ENCODE measurements around the gene PHF21A. TPM values are rescaled to one million over a fixed set of nuclear protein-coding genes. Genes with fewer than 3 reads are reported as not detected.
A peak's percentile ranks its signal among the peaks of the same experiment; 100 is the strongest.

Gene PHF21A
- total and polyA plus RNA-seq, 4 donors: 3.6 to 8.5 (median 6.2) TPM

- Histone ChIP-seq H3K9ac (ENCODE audit: low read depth in 1 of 2, low read length in 2 of 2) (no peak overlapping the region), H3K27ac (ENCODE audit: low read depth in 1 of 2, low read length in 2 of 2) (no peak overlapping the region), H3K27me3 (ENCODE audit: control insufficient read depth in 4 of 4, insufficient read depth in 4 of 4, low read length in 3 of 4) (no peaks in the 10 kb centered on the region), H3K4me1 (ENCODE audit: control insufficient read depth in 4 of 4, insufficient read depth in 4 of 4, low read length in 3 of 4) (peaks cover 10 to 23% (median 20%) of the 10 kb centered on the region in 4 donors), H3K36me3 (ENCODE audit: control insufficient read depth in 4 of 4, insufficient read depth in 3 of 4, low read depth in 1 of 4, low read length in 3 of 4) (peaks cover 0 to 5% (median 3%) of the 10 kb centered on the region in 4 donors), H3K4me3 (ENCODE audit: low read depth in 1 of 3, low read length in 3 of 3) (no peak overlapping the region), H3K9me3 (ENCODE audit: control insufficient read depth in 4 of 4, low read length in 3 of 4) (no peaks in the 10 kb centered on the region)
- 80% methylated on average over 14 of the region's 14 CpGs for WGBS
- TF ChIP-seq EGR1 (IDR thresholded peaks at IDR 0.05; ENCODE audit: low read depth in 2 of 2) (no peak), RAD21 (IDR thresholded peaks at IDR 0.05) (no peak), GABPA (IDR thresholded peaks at IDR 0.05 in 1 of 2, conservative IDR thresholded peaks at IDR 0.05 in 1 of 2) (no peak), NR2F2 (IDR thresholded peaks at IDR 0.05) (no peak), TAF1 (conservative IDR thresholded peaks at IDR 0.05) (no peak), FOXA1 (IDR thresholded peaks at IDR 0.05) (no peak), HNF4G (IDR thresholded peaks at IDR 0.05) (no peak), ZBTB33 (IDR thresholded peaks at IDR 0.05) (no peak), JUND (IDR thresholded peaks at IDR 0.05) (no peak), RXRA (IDR thresholded peaks at IDR 0.05) (no peak), CTCF (IDR thresholded peaks at IDR 0.05; ENCODE audit: low read depth, low read length, missing input control) (no peak), YY1 (IDR thresholded peaks at IDR 0.05) (no peak), ATF3 (IDR thresholded peaks at IDR 0.05) (no peak), FOXA2 (IDR thresholded peaks at IDR 0.05) (no peak)
- DNase-seq (ENCODE audit: low spot score): peak; percentile 33
Observed at GRCh38 chr11:45930031-45930794, 191.0 kb downstream of the PHF21A start.

GRCh38 chr11:45929486-45930030, 191.7 kb downstream of the PHF21A start:
- WGBS: 81% methylated on average over 10 of the region's 10 CpGs
- TF ChIP-seq GABPA (IDR thresholded peaks at IDR 0.05 in 1 of 2, conservative IDR thresholded peaks at IDR 0.05 in 1 of 2) (no peak), SP1 (IDR thresholded peaks at IDR 0.05) (no peak), ZBTB33 (IDR thresholded peaks at IDR 0.05) (no peak), REST (IDR thresholded peaks at IDR 0.05) (no peak), YY1 (IDR thresholded peaks at IDR 0.05) (no peak), EGR1 (IDR thresholded peaks at IDR 0.05; ENCODE audit: low read depth in 2 of 2) (no peak), MAX (IDR thresholded peaks at IDR 0.05) (no peak), CTCF (IDR thresholded peaks at IDR 0.05; ENCODE audit: low read depth, low read length, missing input control) (no peak), ATF3 (IDR thresholded peaks at IDR 0.05) (no peak), TAF1 (conservative IDR thresholded peaks at IDR 0.05) (no peak), NR2F2 (IDR thresholded peaks at IDR 0.05) (no peak)

More at GRCh38 chr11:45929486-45930030, 191.7 kb downstream of the PHF21A start:
- peaks cover 7 to 17% (median 15%) of the 10 kb centered on the region in 4 donors for H3K4me1 ChIP-seq (ENCODE audit: control insufficient read depth in 4 of 4, insufficient read depth in 4 of 4, low read length in 3 of 4)
- no peak overlapping the region for H3K27ac ChIP-seq (ENCODE audit: low read depth in 1 of 2, low read length in 2 of 2)
- H3K9ac ChIP-seq (ENCODE audit: low read depth in 1 of 2, low read length in 2 of 2): no peak overlapping the region
- no peaks in the 10 kb centered on the region for H3K27me3 ChIP-seq (ENCODE audit: control insufficient read depth in 4 of 4, insufficient read depth in 4 of 4, low read length in 3 of 4)
- peaks cover 0 to 1% (median 0%) of the 10 kb centered on the region in 4 donors for H3K36me3 ChIP-seq (ENCODE audit: control insufficient read depth in 4 of 4, insufficient read depth in 3 of 4, low read depth in 1 of 4, low read length in 3 of 4)
- H3K9me3 ChIP-seq (ENCODE audit: control insufficient read depth in 4 of 4, low read length in 3 of 4): no peaks in the 10 kb centered on the region
- DNase-seq (ENCODE audit: low spot score): peak; percentile 33
- no peak overlapping the region for H3K4me3 ChIP-seq (ENCODE audit: low read depth in 1 of 3, low read length in 3 of 3)
